ENCODE data around the gene HFE. TPM values are rescaled to one million over a fixed set of nuclear protein-coding genes. Genes with fewer than 3 reads are reported as not detected.

HFE gene
- total and polyA plus RNA-seq, 2 of the 13 experiments (the other 11 are each of a cell fraction or from before 2014, with no cell fraction given): 3.7 to 6.3 TPM

DNA sequence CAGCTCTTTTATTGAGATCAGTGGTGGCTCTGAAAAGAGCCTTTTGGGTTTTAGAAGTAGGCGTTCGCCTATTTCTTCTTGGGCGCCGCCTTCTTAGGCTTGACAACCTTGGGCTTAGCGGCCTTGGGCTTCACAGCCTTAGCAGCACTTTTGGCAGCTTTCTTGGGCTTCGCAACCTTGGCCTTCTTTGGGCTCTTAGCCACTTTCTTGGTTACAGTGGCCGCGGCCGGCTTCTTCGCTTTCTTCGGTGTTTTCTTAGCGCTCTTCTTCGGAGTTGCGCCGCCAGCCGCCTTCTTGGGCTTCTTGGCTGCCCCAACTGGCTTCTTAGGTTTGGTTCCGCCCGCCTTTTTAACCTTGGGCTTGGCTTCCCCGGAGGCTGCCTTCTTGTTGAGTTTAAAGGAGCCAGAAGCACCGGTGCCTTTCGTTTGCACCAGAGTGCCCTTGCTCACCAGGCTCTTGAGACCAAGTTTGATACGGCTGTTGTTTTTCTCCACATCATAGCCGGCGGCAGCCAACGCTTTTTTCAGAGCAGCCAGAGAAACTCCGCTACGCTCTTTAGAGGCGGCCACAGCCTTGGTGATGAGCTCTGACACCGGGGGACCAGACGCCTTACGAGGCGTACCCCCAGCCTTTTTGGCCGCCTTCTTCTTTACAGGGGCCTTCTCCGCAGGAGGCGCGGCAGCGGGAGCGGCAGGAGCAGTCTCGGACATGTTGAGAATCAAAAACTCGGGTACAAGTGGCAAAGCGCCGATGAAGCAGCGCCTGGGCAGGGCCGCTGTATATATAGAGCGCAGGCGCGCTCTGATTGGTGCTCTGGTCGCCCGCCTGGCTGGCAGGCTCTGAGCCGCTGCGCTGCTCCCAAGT lies 31.3 kb upstream of the HFE start (continued):
- TF ChIP-seq ZNF589 (CRISPR knock-in tag; conservative IDR thresholded peaks at IDR 0.05): peak; percentile 93
- peak; percentile 83; the same call in 1 of the 2 replicates for TF ChIP-seq TMF1 (CRISPR knock-in tag; IDR thresholded peaks at IDR 0.05; ENCODE audit: low read depth)
- TF ChIP-seq CHD2 (IDR thresholded peaks at IDR 0.05; ENCODE audit: low read depth, low read length): peak; percentile 59; the same call in 1 of the 2 replicates
- peak; percentile 88 for TF ChIP-seq ZNF768 (CRISPR knock-in tag; IDR thresholded peaks at IDR 0.05)
- TF ChIP-seq NR2F1 (CRISPR knock-in tag; IDR thresholded peaks at IDR 0.05): no peak
- peak; percentile 88 for TF ChIP-seq ZNF558 (CRISPR knock-in tag; IDR thresholded peaks at IDR 0.05; ENCODE audit: borderline replicate concordance)
- peak; percentile 12; the same call in 1 of the 2 replicates for TF ChIP-seq HMG20A (CRISPR knock-in tag; IDR thresholded peaks at IDR 0.05; ENCODE audit: borderline replicate concordance)
- TF ChIP-seq SIX4 (CRISPR knock-in tag; IDR thresholded peaks at IDR 0.05): no peak
- peak; percentile 95 for TF ChIP-seq ZNF30 (CRISPR knock-in tag; IDR thresholded peaks at IDR 0.05)
- TF ChIP-seq ZNF652 (CRISPR knock-in tag; IDR thresholded peaks at IDR 0.05; ENCODE audit: borderline replicate concordance, low read depth): peak; percentile 38
- no peak for TF ChIP-seq GTF3A (CRISPR knock-in tag; conservative IDR thresholded peaks at IDR 0.05)
- peak; percentile 68; the same call in 1 of the 2 replicates for TF ChIP-seq ZNF564 (CRISPR knock-in tag; IDR thresholded peaks at IDR 0.05)
- 0 out of 2 replicates have a peak, but pooled peaks have one; percentile 71 for TF ChIP-seq THAP9 (CRISPR knock-in tag; IDR thresholded peaks at IDR 0.05; ENCODE audit: borderline replicate concordance)
- no peak for TF ChIP-seq SP140L (CRISPR knock-in tag; IDR thresholded peaks at IDR 0.05; ENCODE audit: borderline replicate concordance)
- no peak for TF ChIP-seq ATM (IDR thresholded peaks at IDR 0.05; ENCODE audit: borderline replicate concordance)
- no peak for TF ChIP-seq HCFC1 (IDR thresholded peaks at IDR 0.05; ENCODE audit: low read depth, low read length)
- peak; percentile 99 for TF ChIP-seq DRAP1 (CRISPR knock-in tag; IDR thresholded peaks at IDR 0.05)
- TF ChIP-seq TERF1 (CRISPR knock-in tag; IDR thresholded peaks at IDR 0.05): peak; percentile 91; the same call in 1 of the 2 replicates
- TF ChIP-seq POLR2AphosphoS2 (IDR thresholded peaks at IDR 0.05; ENCODE audit: low read depth, low read length): peak; percentile 99
- peak; percentile 50; the same call in 1 of the 2 replicates for TF ChIP-seq DMAP1 (CRISPR knock-in tag; IDR thresholded peaks at IDR 0.05)
- TF ChIP-seq PBX3 (CRISPR knock-in tag; IDR thresholded peaks at IDR 0.05; ENCODE audit: borderline replicate concordance): 0 out of 2 replicates have a peak, but pooled peaks have one; percentile 23
- TF ChIP-seq DNMT1 (CRISPR knock-in tag; IDR thresholded peaks at IDR 0.05): peak; percentile 35; the same call in 1 of the 2 replicates
- TF ChIP-seq ZNF138 (CRISPR knock-in tag; IDR thresholded peaks at IDR 0.05; ENCODE audit: low read depth): no peak
